KBM-7 (cell line): ENCODE results near the gene SLC49A3.
"Not testable (repeated sequence)": the region's sequence is repeated elsewhere in the genome, so short reads cannot be mapped to it uniquely, and the experiment has no call there.

Source experiments
- DNase-seq: peaks from one replicate; pipeline ENCODE4 v3.0.0-alpha.2; 2015
- in situ Hi-C: fragments of 300-500 bp; cut with MboI; formaldehyde crosslinking; loops from 2 replicates; pipeline ENCODE4 v1.14.3; 2020; ENCODE audit warnings: low sequenced_read_pairs, low pct_unique_long_range_greater_than_20kb, mixed read lengths

Gene SLC49A3

GRCh38 chr4:674172-675035 is 14.5 kb downstream of the SLC49A3 start, which contains the start of the genes ATP5ME and MYL5:
Gene ATP5ME (minus strand): TSS chr4:674276. CDS start chr4:674247, 29 bp downstream.
Gene MYL5 (plus strand): TSS chr4:674542. CDS start chr4:678027, 3,485 bp downstream.
- DNase-seq = peak; percentile 96
- in situ Hi-C loops = no loop called here

- DNase-seq = peak; percentile 20
- in situ Hi-C loops = no loop called here
Measured at GRCh38 chr4:673349-674091, 15.4 kb downstream of the SLC49A3 start.

GRCh38 chr4:671769-672168 is 17.2 kb downstream of the SLC49A3 start:
- no peak for DNase-seq

GRCh38 chr4:669806-670559 is 19.0 kb downstream of the SLC49A3 start:
- in situ Hi-C loops, DNase-seq: not testable (repeated sequence)

More at GRCh38 chr4:671769-672168, 17.2 kb downstream of the SLC49A3 start:
- in situ Hi-C loops = no loop called here

GRCh38 chr4:668219-668618 is 20.7 kb downstream of the SLC49A3 start:
- in situ Hi-C loops, DNase-seq: not testable (repeated sequence)

- in situ Hi-C loops = no loop called here
- no peak for DNase-seq
Measured at GRCh38 chr4:667545-667925, 21.4 kb downstream of the SLC49A3 start.

- no peak for DNase-seq
- in situ Hi-C loops = no loop called here
Measured at GRCh38 chr4:666822-667544, 22.0 kb downstream of the SLC49A3 start.

GRCh38 chr4:666436-666810 is 22.5 kb downstream of the SLC49A3 start:
- in situ Hi-C loops = no loop called here
- no peak for DNase-seq

GRCh38 chr4:665751-666435 is 23.1 kb downstream of the SLC49A3 start:
- DNase-seq = no peak
- in situ Hi-C loops = no loop called here

GRCh38 chr4:665381-665750 is 23.6 kb downstream of the SLC49A3 start:
- in situ Hi-C loops = no loop called here
- DNase-seq = no peak

- no peak for DNase-seq
- in situ Hi-C loops = no loop called here
Measured at GRCh38 chr4:664713-665231, 24.2 kb downstream of the SLC49A3 start.

GRCh38 chr4:663438-664428 is 25.2 kb downstream of the SLC49A3 start:
- in situ Hi-C loops = no loop called here
- no peak for DNase-seq

GRCh38 chr4:663046-663437 is 25.9 kb downstream of the SLC49A3 start:
- DNase-seq = no peak
- in situ Hi-C loops = no loop called here

GRCh38 chr4:661881-662761 is 26.8 kb downstream of the SLC49A3 start:
- in situ Hi-C loops = no loop called here

GRCh38 chr4:661231-661630 is 27.7 kb downstream of the SLC49A3 start:
- in situ Hi-C loops = no loop called here
- DNase-seq = no peak

More at GRCh38 chr4:661881-662761, 26.8 kb downstream of the SLC49A3 start:
- DNase-seq = no peak

GRCh38 chr4:660401-660800 is 28.6 kb downstream of the SLC49A3 start:
- in situ Hi-C loops = no loop called here
- DNase-seq = no peak
